Liver (tissue), 3 donors: ENCODE results near the gene CFAP69.

Source experiments
- GABPA ChIP-seq, 2 donors: IDR thresholded peaks in 1 of 2; conservative IDR thresholded peaks in 1 of 2; 2 replicates each; pipeline ENCODE4 v1.6.1; 2016; ENCODE audit warnings: antibody characterized with exemption in 2 of 2, mild to moderate bottlenecking in 1 of 2, moderate library complexity in 1 of 2
- HNF4A ChIP-seq, 2 donors: conservative IDR thresholded peaks; 2 replicates each; pipeline ENCODE4 v1.6.1; 2016; ENCODE audit warnings: antibody characterized with exemption in 2 of 2, mild to moderate bottlenecking in 2 of 2
- RAD21 ChIP-seq, 2 donors: IDR thresholded peaks; 2 replicates each; pipeline ENCODE4 v1.6.1; 2016; ENCODE audit warnings: antibody characterized with exemption in 2 of 2, mild to moderate bottlenecking in 2 of 2
- TF ChIP-seq, protein P1 (sequence below): fragments of 150-350 bp; IDR thresholded peaks from 2 replicates; pipeline ENCODE4 v1.5.1; 2017; ENCODE audit warnings: improper control_type of control experiment, low read depth, low read length; ENCODE audit not compliant: missing input control
- TF ChIP-seq, protein P2 (sequence below): IDR thresholded peaks from 2 replicates; pipeline ENCODE4 v1.6.1; 2016; ENCODE audit warnings: antibody characterized with exemption, mild to moderate bottlenecking
- TF ChIP-seq, protein P3 (sequence below): IDR thresholded peaks from 2 replicates; pipeline ENCODE4 v1.6.1; 2016; ENCODE audit warnings: antibody characterized with exemption
- donor health status: healthy.
- donor health status: healthy.

- TF ChIP-seq GABPA (IDR thresholded peaks at IDR 0.05 in 1 of 2, conservative IDR thresholded peaks at IDR 0.05 in 1 of 2) (no peak), HNF4A (conservative IDR thresholded peaks at IDR 0.05) (no peak), RAD21 (IDR thresholded peaks at IDR 0.05) (no peak)
- TF ChIP-seq, protein P1, sequence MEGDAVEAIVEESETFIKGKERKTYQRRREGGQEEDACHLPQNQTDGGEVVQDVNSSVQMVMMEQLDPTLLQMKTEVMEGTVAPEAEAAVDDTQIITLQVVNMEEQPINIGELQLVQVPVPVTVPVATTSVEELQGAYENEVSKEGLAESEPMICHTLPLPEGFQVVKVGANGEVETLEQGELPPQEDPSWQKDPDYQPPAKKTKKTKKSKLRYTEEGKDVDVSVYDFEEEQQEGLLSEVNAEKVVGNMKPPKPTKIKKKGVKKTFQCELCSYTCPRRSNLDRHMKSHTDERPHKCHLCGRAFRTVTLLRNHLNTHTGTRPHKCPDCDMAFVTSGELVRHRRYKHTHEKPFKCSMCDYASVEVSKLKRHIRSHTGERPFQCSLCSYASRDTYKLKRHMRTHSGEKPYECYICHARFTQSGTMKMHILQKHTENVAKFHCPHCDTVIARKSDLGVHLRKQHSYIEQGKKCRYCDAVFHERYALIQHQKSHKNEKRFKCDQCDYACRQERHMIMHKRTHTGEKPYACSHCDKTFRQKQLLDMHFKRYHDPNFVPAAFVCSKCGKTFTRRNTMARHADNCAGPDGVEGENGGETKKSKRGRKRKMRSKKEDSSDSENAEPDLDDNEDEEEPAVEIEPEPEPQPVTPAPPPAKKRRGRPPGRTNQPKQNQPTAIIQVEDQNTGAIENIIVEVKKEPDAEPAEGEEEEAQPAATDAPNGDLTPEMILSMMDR = no peak
- TF ChIP-seq, protein P2, sequence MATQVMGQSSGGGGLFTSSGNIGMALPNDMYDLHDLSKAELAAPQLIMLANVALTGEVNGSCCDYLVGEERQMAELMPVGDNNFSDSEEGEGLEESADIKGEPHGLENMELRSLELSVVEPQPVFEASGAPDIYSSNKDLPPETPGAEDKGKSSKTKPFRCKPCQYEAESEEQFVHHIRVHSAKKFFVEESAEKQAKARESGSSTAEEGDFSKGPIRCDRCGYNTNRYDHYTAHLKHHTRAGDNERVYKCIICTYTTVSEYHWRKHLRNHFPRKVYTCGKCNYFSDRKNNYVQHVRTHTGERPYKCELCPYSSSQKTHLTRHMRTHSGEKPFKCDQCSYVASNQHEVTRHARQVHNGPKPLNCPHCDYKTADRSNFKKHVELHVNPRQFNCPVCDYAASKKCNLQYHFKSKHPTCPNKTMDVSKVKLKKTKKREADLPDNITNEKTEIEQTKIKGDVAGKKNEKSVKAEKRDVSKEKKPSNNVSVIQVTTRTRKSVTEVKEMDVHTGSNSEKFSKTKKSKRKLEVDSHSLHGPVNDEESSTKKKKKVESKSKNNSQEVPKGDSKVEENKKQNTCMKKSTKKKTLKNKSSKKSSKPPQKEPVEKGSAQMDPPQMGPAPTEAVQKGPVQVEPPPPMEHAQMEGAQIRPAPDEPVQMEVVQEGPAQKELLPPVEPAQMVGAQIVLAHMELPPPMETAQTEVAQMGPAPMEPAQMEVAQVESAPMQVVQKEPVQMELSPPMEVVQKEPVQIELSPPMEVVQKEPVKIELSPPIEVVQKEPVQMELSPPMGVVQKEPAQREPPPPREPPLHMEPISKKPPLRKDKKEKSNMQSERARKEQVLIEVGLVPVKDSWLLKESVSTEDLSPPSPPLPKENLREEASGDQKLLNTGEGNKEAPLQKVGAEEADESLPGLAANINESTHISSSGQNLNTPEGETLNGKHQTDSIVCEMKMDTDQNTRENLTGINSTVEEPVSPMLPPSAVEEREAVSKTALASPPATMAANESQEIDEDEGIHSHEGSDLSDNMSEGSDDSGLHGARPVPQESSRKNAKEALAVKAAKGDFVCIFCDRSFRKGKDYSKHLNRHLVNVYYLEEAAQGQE = no peak
- TF ChIP-seq, protein P3, sequence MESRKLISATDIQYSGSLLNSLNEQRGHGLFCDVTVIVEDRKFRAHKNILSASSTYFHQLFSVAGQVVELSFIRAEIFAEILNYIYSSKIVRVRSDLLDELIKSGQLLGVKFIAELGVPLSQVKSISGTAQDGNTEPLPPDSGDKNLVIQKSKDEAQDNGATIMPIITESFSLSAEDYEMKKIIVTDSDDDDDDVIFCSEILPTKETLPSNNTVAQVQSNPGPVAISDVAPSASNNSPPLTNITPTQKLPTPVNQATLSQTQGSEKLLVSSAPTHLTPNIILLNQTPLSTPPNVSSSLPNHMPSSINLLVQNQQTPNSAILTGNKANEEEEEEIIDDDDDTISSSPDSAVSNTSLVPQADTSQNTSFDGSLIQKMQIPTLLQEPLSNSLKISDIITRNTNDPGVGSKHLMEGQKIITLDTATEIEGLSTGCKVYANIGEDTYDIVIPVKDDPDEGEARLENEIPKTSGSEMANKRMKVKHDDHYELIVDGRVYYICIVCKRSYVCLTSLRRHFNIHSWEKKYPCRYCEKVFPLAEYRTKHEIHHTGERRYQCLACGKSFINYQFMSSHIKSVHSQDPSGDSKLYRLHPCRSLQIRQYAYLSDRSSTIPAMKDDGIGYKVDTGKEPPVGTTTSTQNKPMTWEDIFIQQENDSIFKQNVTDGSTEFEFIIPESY = no peak
These were observed 8.2 kb upstream of the CFAP69 start for GRCh38 chr7:90236721-90237289.
